WERI-Rb-1 (cell line): Measurements from ENCODE around the gene SDCCAG8.

Experiments
- DNase-seq: peaks from one replicate; pipeline ENCODE4 v3.0.0-alpha.2; 2020
- H3K27ac ChIP-seq: fragments of 250-450 bp; sonication (Bioruptor Pico); 2 replicates; pipeline ENCODE4 v1.5.1; 2020; ENCODE audit warnings: mild to moderate bottlenecking, moderate library complexity
- H3K27me3 ChIP-seq: fragments of 250-450 bp; sonication (Bioruptor Pico); 2 replicates; pipeline ENCODE4 v1.5.1; 2021; ENCODE audit warnings: mild to moderate bottlenecking, low read depth, moderate library complexity; ENCODE audit not compliant: insufficient read depth, severe bottlenecking
- H3K36me3 ChIP-seq: fragments of 250-450 bp; sonication (Bioruptor Pico); 2 replicates; pipeline ENCODE4 v1.5.1; 2020; ENCODE audit warnings: mild to moderate bottlenecking, moderate library complexity
- H3K4me3 ChIP-seq: 2 replicates; pipeline ENCODE4 v1.5.1; 2011; ENCODE audit warnings: low read depth, mild to moderate bottlenecking, control low read depth, low read length
- H3K9me3 ChIP-seq: fragments of 250-450 bp; sonication (Bioruptor Pico); 2 replicates; pipeline ENCODE4 v1.5.1; 2021; ENCODE audit warnings: mild to moderate bottlenecking, moderate library complexity; ENCODE audit not compliant: severe bottlenecking
- TF ChIP-seq, protein P1 (sequence below): IDR thresholded peaks from 2 replicates; pipeline ENCODE4 v1.5.1; 2011; ENCODE audit warnings: low read depth, mild to moderate bottlenecking, control low read depth, inconsistent platforms, low read length

SDCCAG8 gene

DNA sequence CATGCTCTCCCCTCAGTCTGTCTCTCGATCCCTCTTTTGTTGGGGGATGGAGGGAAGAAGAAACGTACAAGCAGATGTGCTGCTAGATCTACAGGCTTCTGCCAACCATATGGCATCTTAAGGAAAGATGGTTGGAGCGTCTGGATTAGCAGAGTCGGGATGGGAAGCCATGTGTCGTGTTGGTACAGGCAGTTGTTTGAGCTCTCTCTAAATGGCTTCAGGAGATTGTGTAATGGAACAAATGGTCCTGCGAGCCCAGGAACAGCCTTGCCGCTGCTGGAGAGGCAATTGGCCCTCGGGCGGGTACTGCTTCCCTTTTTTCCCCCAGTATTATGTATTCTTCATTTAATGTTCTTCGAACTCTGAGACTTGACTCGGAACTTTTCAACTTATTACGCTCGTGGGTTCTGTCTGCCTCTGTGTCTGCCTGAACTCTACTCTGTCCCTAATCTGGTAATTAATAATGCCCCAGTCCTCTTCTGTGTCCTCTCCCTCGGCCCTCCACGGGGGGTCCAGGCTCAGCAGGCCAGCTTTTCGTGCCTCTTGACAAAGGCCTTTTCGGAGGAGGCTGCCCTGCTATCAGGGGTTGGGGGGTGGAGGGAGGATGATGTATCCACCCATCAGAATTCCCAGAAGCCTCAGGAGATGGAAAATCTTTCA lies 215.3 kb downstream of the SDCCAG8 start:
- Histone ChIP-seq H3K4me3 (peak overlapping the region; percentile 37), H3K36me3 (no peaks in the 10 kb centered on the region), H3K9me3 (no peaks in the 10 kb centered on the region), H3K27ac (peak overlapping the region; percentile 94), H3K27me3 (no peaks in the 10 kb centered on the region)
- TF ChIP-seq, protein P1, sequence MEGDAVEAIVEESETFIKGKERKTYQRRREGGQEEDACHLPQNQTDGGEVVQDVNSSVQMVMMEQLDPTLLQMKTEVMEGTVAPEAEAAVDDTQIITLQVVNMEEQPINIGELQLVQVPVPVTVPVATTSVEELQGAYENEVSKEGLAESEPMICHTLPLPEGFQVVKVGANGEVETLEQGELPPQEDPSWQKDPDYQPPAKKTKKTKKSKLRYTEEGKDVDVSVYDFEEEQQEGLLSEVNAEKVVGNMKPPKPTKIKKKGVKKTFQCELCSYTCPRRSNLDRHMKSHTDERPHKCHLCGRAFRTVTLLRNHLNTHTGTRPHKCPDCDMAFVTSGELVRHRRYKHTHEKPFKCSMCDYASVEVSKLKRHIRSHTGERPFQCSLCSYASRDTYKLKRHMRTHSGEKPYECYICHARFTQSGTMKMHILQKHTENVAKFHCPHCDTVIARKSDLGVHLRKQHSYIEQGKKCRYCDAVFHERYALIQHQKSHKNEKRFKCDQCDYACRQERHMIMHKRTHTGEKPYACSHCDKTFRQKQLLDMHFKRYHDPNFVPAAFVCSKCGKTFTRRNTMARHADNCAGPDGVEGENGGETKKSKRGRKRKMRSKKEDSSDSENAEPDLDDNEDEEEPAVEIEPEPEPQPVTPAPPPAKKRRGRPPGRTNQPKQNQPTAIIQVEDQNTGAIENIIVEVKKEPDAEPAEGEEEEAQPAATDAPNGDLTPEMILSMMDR: no peak
- peak; percentile 92 for DNase-seq

GRCh38 chr1:243471754-243472745 lies 216.2 kb downstream of the SDCCAG8 start:
- no peaks in the 10 kb centered on the region for H3K36me3 ChIP-seq
- no peaks in the 10 kb centered on the region for H3K9me3 ChIP-seq
- TF ChIP-seq, protein P1: no peak
- H3K4me3 ChIP-seq: peak overlapping the region; percentile 37
- H3K27ac ChIP-seq: peak overlapping the region; percentile 94
- no peak for DNase-seq
- H3K27me3 ChIP-seq: no peaks in the 10 kb centered on the region

DNA sequence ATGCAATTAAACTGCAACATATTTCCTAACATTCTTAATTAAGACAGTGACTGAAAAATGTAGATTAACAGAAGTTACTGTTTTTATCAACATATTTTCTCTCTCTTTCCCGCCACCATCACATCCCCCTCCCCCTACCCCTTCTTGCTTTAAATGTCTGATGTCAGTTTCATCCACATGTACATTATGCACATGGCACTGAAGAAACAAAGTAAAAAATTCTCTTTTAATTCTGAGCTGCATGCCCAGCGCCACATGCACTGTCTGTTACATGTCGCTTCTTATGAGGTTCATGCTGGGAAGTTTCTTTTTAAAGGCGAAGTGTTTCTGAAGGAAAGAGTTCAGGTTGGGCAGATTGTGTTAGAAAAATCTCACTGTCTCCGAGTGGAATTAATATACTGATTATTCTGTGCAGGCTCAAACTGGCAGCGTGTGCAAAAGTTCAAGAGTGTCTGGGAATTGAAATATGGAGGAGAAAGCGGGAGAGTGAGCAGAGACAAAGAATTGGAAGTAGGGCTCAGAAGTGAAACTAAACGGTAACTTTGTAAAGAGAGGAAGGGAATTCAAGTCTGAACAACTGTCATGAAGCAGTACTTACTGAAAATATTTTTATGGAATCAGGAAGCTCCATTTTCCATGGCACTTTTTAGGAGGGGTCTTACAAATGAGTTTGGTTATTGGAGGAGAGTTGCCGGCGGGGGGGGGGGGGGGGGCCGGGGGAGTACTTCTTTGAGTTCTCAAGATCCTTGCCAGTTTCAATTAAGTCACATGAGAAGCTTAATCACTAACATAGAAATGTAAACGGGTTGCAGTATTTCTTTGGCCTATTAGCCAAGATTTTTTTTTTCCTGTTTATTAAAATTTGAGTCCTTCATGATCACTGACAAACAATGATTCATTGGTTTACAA lies 217.6 kb downstream of the SDCCAG8 start:
- H3K27ac ChIP-seq: peak overlapping the region; percentile 94
- DNase-seq: no peak
- no peak overlapping the region for H3K4me3 ChIP-seq
- H3K9me3 ChIP-seq: no peaks in the 10 kb centered on the region
- TF ChIP-seq, protein P1: no peak
- H3K27me3 ChIP-seq: no peaks in the 10 kb centered on the region
- no peaks in the 10 kb centered on the region for H3K36me3 ChIP-seq

GRCh38 chr1:243474136-243474881 lies 218.5 kb downstream of the SDCCAG8 start:
- H3K27ac ChIP-seq: peak overlapping the region; percentile 94
- DNase-seq: peak; percentile 88
- no peaks in the 10 kb centered on the region for H3K36me3 ChIP-seq
- TF ChIP-seq, protein P1: no peak
- H3K4me3 ChIP-seq: no peak overlapping the region
- no peaks in the 10 kb centered on the region for H3K27me3 ChIP-seq
- no peaks in the 10 kb centered on the region for H3K9me3 ChIP-seq

DNA sequence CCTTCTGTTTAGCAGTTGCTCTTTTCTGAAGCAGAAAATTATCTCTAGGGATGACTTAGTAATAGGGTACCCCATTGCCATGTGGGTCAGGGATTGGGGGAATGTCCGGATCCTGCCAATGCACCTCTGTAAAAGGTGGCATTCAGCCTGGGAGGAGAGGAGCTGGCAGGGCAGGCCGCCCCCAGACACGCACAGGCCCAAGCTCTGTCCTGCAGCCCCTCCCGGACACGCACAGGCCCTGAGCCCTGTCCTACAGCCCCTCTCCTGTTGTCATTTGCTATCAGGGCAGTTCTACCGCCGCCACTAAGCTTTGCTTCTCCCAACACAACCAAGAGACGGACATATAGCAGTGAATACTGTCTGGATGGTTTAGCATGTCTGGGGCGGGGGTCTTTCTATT lies 219.1 kb downstream of the SDCCAG8 start:
- H3K36me3 ChIP-seq: no peaks in the 10 kb centered on the region

More for the DNA sequence above, 219.1 kb downstream of the SDCCAG8 start:
- no peak for DNase-seq
- no peaks in the 10 kb centered on the region for H3K27me3 ChIP-seq
- H3K4me3 ChIP-seq: no peak overlapping the region
- peak overlapping the region; percentile 94 for H3K27ac ChIP-seq
- TF ChIP-seq, protein P1: no peak
- no peaks in the 10 kb centered on the region for H3K9me3 ChIP-seq
